ENCODE data around the gene AOC2. TPM values are rescaled to one million over a fixed set of nuclear protein-coding genes. Genes with fewer than 3 reads are reported as not detected.
A peak's percentile ranks its signal among the peaks of the same experiment; 100 is the strongest.

The AOC2 gene
- total and polyA plus RNA-seq, 7 donors: 1.2 to 2.1 (median 1.4) TPM; not detected in 2

DNA sequence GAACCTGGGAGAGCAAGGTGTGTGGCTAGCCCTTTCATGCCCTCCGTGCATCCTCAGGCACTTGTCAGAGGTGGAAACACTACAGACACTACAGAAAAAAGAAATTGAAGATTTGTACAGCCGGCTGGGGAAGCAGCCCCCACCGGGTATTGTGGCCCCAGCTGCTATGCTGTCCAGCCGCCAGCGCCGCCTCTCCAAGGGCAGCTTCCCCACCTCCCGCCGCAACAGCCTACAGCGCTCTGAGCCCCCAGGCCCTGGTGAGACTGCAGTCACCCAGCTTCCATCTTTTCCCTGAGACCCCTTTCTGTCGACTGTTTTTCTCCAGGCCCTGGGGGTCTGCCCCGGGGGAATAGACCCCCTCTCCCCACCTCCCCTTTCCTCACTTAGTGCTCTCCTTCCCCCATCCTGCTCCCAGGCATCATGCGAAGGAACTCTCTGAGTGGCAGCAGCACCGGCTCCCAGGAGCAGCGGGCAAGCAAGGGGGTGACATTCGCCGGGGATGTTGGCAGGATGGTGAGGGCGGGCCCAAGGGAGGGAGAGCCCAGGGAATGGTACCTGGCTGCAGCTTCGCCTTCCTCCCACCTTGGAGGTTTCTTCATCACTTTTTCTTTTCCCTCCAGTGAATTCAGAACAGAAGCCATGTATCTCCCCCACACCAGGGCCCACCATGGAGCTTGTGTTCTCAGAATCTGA lies 48.2 kb upstream of the AOC2 start:
- H3K9me3 ChIP-seq: no peaks in the 10 kb centered on the region
- peaks cover 0 to 23% (median 0%) of the 10 kb centered on the region in 4 donors for H3K36me3 ChIP-seq
- no peak overlapping the region for H3K4me3 ChIP-seq
- H3K27me3 ChIP-seq: no peaks in the 10 kb centered on the region
- TF ChIP-seq POLR2A (IDR thresholded peaks at IDR 0.05) (no peak), POLR2AphosphoS5 (IDR thresholded peaks at IDR 0.05) (no peak), EP300 (IDR thresholded peaks at IDR 0.05) (no peak)
- TF ChIP-seq, protein P1, sequence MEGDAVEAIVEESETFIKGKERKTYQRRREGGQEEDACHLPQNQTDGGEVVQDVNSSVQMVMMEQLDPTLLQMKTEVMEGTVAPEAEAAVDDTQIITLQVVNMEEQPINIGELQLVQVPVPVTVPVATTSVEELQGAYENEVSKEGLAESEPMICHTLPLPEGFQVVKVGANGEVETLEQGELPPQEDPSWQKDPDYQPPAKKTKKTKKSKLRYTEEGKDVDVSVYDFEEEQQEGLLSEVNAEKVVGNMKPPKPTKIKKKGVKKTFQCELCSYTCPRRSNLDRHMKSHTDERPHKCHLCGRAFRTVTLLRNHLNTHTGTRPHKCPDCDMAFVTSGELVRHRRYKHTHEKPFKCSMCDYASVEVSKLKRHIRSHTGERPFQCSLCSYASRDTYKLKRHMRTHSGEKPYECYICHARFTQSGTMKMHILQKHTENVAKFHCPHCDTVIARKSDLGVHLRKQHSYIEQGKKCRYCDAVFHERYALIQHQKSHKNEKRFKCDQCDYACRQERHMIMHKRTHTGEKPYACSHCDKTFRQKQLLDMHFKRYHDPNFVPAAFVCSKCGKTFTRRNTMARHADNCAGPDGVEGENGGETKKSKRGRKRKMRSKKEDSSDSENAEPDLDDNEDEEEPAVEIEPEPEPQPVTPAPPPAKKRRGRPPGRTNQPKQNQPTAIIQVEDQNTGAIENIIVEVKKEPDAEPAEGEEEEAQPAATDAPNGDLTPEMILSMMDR (IDR thresholded peaks at IDR 0.05): no peak
- no peak for DNase-seq
- no peak overlapping the region for H3K27ac ChIP-seq
- peaks cover 0 to 25% (median 22%) of the 10 kb centered on the region in 4 donors for H3K4me1 ChIP-seq
- intact Hi-C loops (cut with DNase I): no loop called here
- 66 to 88% methylated on average over 18 of the region's 18 CpGs for WGBS, 2 donors

DNA sequence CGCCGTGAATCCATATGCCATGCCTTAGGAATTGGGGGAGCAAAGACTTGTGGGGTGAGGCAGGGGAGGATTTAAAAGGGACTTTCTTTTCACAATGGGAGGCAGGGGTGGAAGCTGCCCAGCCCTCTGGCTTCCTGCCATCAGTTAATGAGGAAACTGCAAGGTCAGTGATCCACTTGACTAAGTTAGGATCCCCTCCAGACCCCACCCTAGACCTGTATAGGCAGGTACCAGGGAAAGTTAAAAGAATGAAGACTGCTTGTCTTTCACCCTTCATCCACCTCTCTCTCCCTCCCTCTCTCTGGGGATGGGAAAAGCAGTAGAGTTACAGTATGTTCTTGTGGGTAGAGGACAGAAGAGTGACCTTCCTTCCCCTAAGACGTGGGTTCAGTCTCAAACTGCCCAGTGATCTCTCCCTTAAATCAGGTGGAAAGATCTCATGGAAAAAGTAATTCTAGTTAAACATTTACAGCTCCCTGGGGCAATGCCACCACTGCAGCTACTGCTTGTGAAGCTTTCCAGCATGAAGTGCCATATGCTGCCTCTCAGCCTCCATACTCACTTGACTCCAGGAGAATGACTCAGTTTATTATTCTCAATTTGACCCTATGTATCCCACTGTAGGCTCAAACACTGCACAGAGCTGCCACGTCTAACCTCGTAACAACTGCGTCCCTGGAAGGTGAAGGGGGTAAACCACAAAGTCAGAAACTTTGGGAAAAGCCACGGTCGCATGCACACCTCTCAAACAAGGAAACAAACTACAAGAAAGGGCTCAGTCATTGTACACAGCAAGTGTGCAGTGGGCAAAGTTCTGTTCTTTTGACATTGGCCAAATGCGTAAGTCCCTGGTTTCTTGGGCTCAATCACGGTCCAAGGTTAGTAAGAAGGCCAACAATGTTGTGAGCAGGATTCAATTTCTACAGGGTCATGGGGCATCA lies 47.0 kb upstream of the AOC2 start:
- DNase-seq: no peak
- no peaks in the 10 kb centered on the region for H3K27me3 ChIP-seq
- peaks cover 0 to 23% (median 0%) of the 10 kb centered on the region in 4 donors for H3K36me3 ChIP-seq
- H3K4me1 ChIP-seq: peaks cover 0 to 25% (median 22%) of the 10 kb centered on the region in 4 donors
- H3K27ac ChIP-seq: peak overlapping the region in 2 of 4 donors; percentile 80
- peak in 1 of 4 donors; percentile 41 for TF ChIP-seq POLR2AphosphoS5 (IDR thresholded peaks at IDR 0.05)
- TF ChIP-seq, protein P1 (IDR thresholded peaks at IDR 0.05): no peak
- no peak for TF ChIP-seq EP300 (IDR thresholded peaks at IDR 0.05)
- TF ChIP-seq POLR2A (IDR thresholded peaks at IDR 0.05): peak in 1 of 2 donors; percentile 42
- intact Hi-C loops (cut with DNase I): no loop called here
- peak overlapping the region; percentile 72 to 88 (median 81) for H3K4me3 ChIP-seq
- H3K9me3 ChIP-seq: no peaks in the 10 kb centered on the region
- 18 to 64% methylated on average over 10 of the region's 10 CpGs for WGBS, 2 donors

DNA sequence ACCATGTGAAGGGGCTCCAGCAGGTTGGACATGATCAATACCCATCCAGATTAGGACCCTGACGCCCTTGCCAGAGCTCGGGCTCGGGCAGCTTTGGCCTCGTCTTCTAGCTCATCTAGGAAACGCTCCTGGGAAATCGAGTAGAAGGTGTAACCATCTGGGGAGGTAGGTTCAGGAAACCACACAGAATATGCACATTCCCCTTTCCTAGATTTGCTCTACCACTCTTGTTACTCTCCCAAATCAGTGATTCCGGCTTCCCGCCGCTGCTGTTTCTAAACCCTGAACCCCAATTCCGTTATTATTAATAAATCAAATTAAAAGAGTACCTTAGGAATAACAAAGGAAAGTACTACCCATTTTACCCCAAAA lies 46.4 kb upstream of the AOC2 start:
- Histone ChIP-seq H3K36me3 (peaks cover 0 to 23% (median 0%) of the 10 kb centered on the region in 4 donors), H3K4me1 (peaks cover 0 to 25% (median 22%) of the 10 kb centered on the region in 4 donors), H3K27me3 (no peaks in the 10 kb centered on the region), H3K27ac (peak overlapping the region; percentile 78 to 81 (median 80)), H3K9me3 (no peaks in the 10 kb centered on the region), H3K4me3 (peak overlapping the region; percentile 72 to 88 (median 81))
- 4 to 13% methylated on average over 10 of the region's 10 CpGs for WGBS, 2 donors
- intact Hi-C loops (cut with DNase I): no loop called here
- TF ChIP-seq POLR2AphosphoS5 (IDR thresholded peaks at IDR 0.05): no peak
- TF ChIP-seq, protein P1 (IDR thresholded peaks at IDR 0.05): no peak
- TF ChIP-seq POLR2A (IDR thresholded peaks at IDR 0.05): no peak
- TF ChIP-seq EP300 (IDR thresholded peaks at IDR 0.05): no peak
- no peak for DNase-seq

DNA sequence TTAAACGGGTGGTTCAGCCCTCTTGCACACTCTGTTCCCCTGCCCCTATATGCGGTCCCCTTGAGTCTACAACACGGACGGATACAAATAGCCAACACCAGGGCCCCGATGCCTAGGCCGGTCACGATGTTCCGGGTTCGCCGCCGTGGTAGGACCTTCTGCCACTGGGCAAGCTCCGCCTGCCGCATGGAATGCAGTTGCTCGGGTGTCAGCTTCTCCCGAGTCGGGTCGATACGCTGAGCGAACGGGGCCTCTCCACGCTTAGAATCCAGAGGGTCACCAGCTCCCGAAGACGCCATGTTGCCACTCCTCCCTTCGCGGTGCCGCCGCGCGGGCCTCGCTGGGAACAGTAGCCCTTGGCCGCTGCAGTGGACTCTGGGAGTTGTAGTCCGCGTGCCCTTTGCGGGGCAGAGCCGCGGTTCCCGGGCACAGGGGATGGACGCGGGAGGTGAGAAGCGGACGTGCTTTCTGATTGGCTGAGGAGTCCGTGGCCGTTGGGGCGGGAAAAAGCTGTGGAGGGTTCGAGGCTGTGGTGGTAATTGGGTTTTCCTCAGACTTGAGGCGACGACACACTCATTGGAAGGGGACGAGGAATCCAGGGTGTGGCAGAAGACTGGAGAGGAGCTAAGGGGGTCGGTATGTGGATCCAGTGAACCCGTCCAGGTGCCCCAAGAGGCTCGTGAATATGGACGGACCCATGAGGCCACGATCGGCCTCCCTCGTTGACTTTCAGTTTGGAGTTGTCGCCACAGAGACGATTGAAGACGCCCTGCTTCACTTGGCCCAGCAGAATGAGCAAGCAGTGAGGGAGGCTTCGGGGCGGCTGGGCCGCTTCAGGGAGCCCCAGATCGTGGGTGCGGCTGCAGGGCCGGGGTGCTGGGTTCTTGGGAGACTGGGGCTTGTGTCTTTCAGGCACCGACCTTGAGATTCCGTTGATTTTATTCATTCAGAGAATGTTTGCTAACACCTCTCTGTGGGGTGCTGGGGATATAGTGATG lies 45.7 kb upstream of the AOC2 start, which contains the start of the genes CNTD1 and COA3:
CNTD1 (plus strand) TSS at position 479 of the 998 bp plus-strand sequence; CDS start at position 686, 207 bp downstream.
COA3 (minus strand) TSS at position 322 of the 998 bp plus-strand sequence; CDS start at position 299, 23 bp downstream.
- Histone ChIP-seq H3K4me1 (peaks cover 0 to 25% (median 22%) of the 10 kb centered on the region in 4 donors), H3K36me3 (peaks cover 0 to 23% (median 0%) of the 10 kb centered on the region in 4 donors), H3K9me3 (no peaks in the 10 kb centered on the region), H3K27me3 (no peaks in the 10 kb centered on the region), H3K27ac (peak within 1 kb of the TSS; percentile 78 to 81 (median 80)), H3K4me3 (peak within 1 kb of the TSS; percentile 72 to 88 (median 81))
- DNase-seq: peak; percentile 92
- TF ChIP-seq, protein P1 (IDR thresholded peaks at IDR 0.05): no peak
- TF ChIP-seq POLR2AphosphoS5 (IDR thresholded peaks at IDR 0.05): peak in 3 of 4 donors; percentile 50 to 63 (median 60)
- TF ChIP-seq POLR2A (IDR thresholded peaks at IDR 0.05): peak in 1 of 2 donors; percentile 33
- intact Hi-C loops (cut with DNase I): no loop called here
- 27% methylated on average over 66 of the region's 66 CpGs for WGBS, 2 donors
